Measurements from ENCODE around the gene MYL3. TPM values are rescaled to one million over a fixed set of nuclear protein-coding genes. Genes with fewer than 3 reads are reported as not detected.

MYL3 gene
- total and polyA plus RNA-seq, 3 donors from 2014 or later, result 1.2 to 14.5 (median 3.0) TPM

DNA sequence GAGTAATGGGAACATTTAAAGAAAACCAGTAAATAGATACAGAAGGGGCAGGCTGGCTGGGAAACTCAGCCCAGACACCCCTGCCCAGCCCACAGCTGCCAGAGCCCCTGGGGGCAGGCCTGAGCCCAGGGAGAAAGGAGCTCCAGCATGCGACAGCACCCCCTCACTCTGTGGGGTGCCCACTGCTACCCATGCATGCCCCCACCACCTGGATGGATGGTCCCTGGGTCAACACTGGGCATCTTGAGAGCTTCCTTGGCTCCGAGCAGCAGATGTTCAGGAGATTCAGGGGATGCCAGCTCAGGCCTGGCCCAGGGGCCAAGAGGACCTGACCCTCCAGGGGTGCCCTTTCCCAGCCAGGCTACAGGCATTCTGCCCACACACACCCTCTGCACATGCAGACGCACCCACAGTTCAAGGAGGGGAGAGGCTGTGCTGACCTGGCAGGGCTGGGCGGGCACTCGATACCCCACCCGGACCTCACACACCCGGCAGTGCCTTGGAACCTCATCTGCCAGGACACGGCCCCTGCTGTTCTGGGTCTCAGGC lies 45.8 kb upstream of the MYL3 start:
- intact Hi-C loops (cut with DNase I; ENCODE audit: low total_unique reads), result no loop called here
- Histone ChIP-seq H3K9me3 (no peaks in the 10 kb centered on the region), H3K4me1 (peaks cover 9% of the 10 kb centered on the region), H3K27ac (no peak overlapping the region), H3K4me3 (no peak overlapping the region), H3K27me3 (no peaks in the 10 kb centered on the region), H3K36me3 (ENCODE audit: low read depth, missing control alignments) (no peaks in the 10 kb centered on the region)
- no peak for DNase-seq
- no peak for TF ChIP-seq POLR2A (IDR thresholded peaks at IDR 0.05)
- TF ChIP-seq, protein P1, sequence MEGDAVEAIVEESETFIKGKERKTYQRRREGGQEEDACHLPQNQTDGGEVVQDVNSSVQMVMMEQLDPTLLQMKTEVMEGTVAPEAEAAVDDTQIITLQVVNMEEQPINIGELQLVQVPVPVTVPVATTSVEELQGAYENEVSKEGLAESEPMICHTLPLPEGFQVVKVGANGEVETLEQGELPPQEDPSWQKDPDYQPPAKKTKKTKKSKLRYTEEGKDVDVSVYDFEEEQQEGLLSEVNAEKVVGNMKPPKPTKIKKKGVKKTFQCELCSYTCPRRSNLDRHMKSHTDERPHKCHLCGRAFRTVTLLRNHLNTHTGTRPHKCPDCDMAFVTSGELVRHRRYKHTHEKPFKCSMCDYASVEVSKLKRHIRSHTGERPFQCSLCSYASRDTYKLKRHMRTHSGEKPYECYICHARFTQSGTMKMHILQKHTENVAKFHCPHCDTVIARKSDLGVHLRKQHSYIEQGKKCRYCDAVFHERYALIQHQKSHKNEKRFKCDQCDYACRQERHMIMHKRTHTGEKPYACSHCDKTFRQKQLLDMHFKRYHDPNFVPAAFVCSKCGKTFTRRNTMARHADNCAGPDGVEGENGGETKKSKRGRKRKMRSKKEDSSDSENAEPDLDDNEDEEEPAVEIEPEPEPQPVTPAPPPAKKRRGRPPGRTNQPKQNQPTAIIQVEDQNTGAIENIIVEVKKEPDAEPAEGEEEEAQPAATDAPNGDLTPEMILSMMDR (IDR thresholded peaks at IDR 0.05), result no peak
- WGBS, 2 donors, result 59 to 80% methylated on average over 1 to 8 of the region's 8 CpGs

DNA sequence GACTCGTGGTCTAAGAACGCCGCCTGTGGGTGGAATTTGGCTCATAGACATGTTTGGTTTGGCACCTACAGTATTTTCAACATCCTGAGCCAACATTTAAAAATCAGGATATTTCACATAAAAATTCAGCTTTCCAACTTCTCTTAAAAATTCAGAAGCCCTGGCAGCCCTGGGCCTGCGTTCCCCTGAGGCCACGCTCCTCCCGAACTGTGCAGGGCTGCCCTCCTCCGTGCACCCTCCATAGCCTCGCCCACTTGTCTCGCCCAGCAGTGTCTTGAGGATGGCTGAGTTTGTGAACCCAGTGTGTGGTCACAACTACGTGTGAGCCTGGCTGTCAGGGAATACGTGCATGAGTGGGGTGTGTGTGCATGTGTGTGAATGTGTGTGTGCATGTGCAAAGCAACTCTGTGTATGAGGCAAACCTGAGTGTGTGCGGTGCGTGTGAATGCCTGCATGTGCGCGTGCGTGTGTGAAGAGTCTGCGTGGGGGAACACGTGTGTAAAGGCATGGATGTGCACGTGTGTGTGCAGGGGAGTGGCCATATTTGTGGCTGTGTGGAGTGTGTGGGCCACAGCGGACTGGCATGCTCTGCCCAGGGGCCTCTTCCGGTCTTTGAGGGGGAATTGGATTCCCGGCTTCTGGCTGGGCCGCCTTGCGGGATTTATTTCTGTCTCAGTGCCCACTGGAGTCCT lies 45.2 kb upstream of the MYL3 start:
- WGBS, 2 donors, result 56 to 64% methylated on average over 19 to 24 of the region's 24 CpGs
- Histone ChIP-seq H3K27ac (no peak overlapping the region), H3K4me3 (no peak overlapping the region), H3K36me3 (ENCODE audit: low read depth, missing control alignments) (no peaks in the 10 kb centered on the region), H3K27me3 (no peaks in the 10 kb centered on the region), H3K4me1 (peaks cover 9% of the 10 kb centered on the region), H3K9me3 (no peaks in the 10 kb centered on the region)
- DNase-seq, result no peak
- TF ChIP-seq, protein P1 (IDR thresholded peaks at IDR 0.05), result peak in 1 of 3 experiments; percentile 36
- TF ChIP-seq POLR2A (IDR thresholded peaks at IDR 0.05), result no peak
- intact Hi-C loops (cut with DNase I; ENCODE audit: low total_unique reads), result no loop called here

- TF ChIP-seq POLR2A (IDR thresholded peaks at IDR 0.05), result no peak
- TF ChIP-seq, protein P1 (IDR thresholded peaks at IDR 0.05), result peak in 1 of 3 experiments; percentile 27
- no peak for DNase-seq
- Histone ChIP-seq H3K4me3 (no peak overlapping the region), H3K27me3 (no peaks in the 10 kb centered on the region), H3K9me3 (no peaks in the 10 kb centered on the region), H3K36me3 (ENCODE audit: low read depth, missing control alignments) (no peaks in the 10 kb centered on the region), H3K27ac (no peak overlapping the region), H3K4me1 (peaks cover 9% of the 10 kb centered on the region)
- intact Hi-C loops (cut with DNase I; ENCODE audit: low total_unique reads), result no loop called here
- 38 to 40% methylated on average over 1 of the region's 1 CpG for WGBS, 2 donors
Observed at GRCh38 chr3:46907960-46908293, 44.7 kb upstream of the MYL3 start.

GRCh38 chr3:46907271-46907670 lies 44.0 kb upstream of the MYL3 start:
- 88 to 90% methylated on average over 10 to 12 of the region's 12 CpGs for whole genome bisulfite sequencing, 2 donors
- H3K9me3 ChIP-seq, result no peaks in the 10 kb centered on the region
- H3K27ac ChIP-seq, result no peak overlapping the region
- intact Hi-C loops (cut with DNase I; ENCODE audit: low total_unique reads), result no loop called here
- H3K36me3 ChIP-seq (ENCODE audit: low read depth, missing control alignments), result no peaks in the 10 kb centered on the region
- H3K4me3 ChIP-seq, result no peak overlapping the region
- H3K27me3 ChIP-seq, result no peaks in the 10 kb centered on the region
- peaks cover 9% of the 10 kb centered on the region for H3K4me1 ChIP-seq
- no peak for DNase-seq
- TF ChIP-seq, protein P1 (IDR thresholded peaks at IDR 0.05), result no peak
- TF ChIP-seq POLR2A (IDR thresholded peaks at IDR 0.05), result no peak
